GM12864 (cell line): Measurements from ENCODE around the gene AHNAK2.
"Not testable (repeated sequence)": the region's sequence is repeated elsewhere in the genome, so short reads cannot be mapped to it uniquely, and the experiment has no call there.

ENCODE experiments used
- DNase-seq: peaks from one replicate; pipeline ENCODE4 v3.0.0-alpha.2; 2011; ENCODE audit warnings: low read depth
- H3K4me3 ChIP-seq: 2 replicates; pipeline ENCODE4 v1.5.1; 2011; ENCODE audit warnings: mild to moderate bottlenecking, low read depth, low read length, control low read depth
- CTCF ChIP-seq: IDR thresholded peaks from 2 replicates; pipeline ENCODE4 v1.5.1; 2011; ENCODE audit warnings: low read depth, mild to moderate bottlenecking, moderate library complexity, low read length, control low read depth, inconsistent platforms; ENCODE audit errors: missing control alignments

Gene AHNAK2

GRCh38 chr14:104956290-104956890 is 21.8 kb downstream of the AHNAK2 start:
- no peak for TF ChIP-seq CTCF
- no peak overlapping the region for H3K4me3 ChIP-seq
- no peak for DNase-seq

GRCh38 chr14:104955396-104955770 is 22.8 kb downstream of the AHNAK2 start:
- no peak overlapping the region for H3K4me3 ChIP-seq
- TF ChIP-seq CTCF = no peak
- DNase-seq = no peak

- no peak overlapping the region for H3K4me3 ChIP-seq
- no peak for TF ChIP-seq CTCF
- no peak for DNase-seq
Measured at GRCh38 chr14:104954746-104955395, 23.3 kb downstream of the AHNAK2 start.

- no peak for DNase-seq
- H3K4me3 ChIP-seq = no peak overlapping the region
- no peak for TF ChIP-seq CTCF
Measured at GRCh38 chr14:104953896-104954656, 24.1 kb downstream of the AHNAK2 start.

GRCh38 chr14:104953097-104953496 is 25.1 kb downstream of the AHNAK2 start:
- H3K4me3 ChIP-seq = no peak overlapping the region
- no peak for DNase-seq
- TF ChIP-seq CTCF = no peak

- not testable (repeated sequence) for DNase-seq, H3K4me3 ChIP-seq
Measured at GRCh38 chr14:104951863-104952657, 26.1 kb downstream of the AHNAK2 start.

GRCh38 chr14:104950701-104951100 is 27.5 kb downstream of the AHNAK2 start:
- DNase-seq, H3K4me3 ChIP-seq: not testable (repeated sequence)
